ENCODE results near the gene COL5A2.

DNA sequence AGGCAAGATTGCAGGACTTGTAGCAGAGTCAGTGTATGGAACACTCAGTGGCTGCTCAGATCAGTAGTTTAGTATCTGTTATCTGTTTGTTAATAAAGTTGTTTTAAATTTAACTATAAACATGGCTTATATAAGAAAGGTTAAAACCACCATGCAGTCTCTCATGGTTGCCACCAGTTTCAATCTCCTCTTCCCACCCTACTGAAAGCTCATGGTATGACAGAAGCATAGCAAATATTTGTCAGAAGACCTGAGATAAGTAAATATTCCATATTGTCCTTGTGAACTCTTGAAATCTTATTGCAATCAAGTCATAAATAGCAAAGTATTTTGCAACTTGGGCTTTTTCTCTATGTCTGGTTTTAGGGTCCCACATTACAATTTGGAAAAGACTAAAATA, 2.1 kb upstream of the COL5A2 start:
- TF ChIP-seq, protein P1, sequence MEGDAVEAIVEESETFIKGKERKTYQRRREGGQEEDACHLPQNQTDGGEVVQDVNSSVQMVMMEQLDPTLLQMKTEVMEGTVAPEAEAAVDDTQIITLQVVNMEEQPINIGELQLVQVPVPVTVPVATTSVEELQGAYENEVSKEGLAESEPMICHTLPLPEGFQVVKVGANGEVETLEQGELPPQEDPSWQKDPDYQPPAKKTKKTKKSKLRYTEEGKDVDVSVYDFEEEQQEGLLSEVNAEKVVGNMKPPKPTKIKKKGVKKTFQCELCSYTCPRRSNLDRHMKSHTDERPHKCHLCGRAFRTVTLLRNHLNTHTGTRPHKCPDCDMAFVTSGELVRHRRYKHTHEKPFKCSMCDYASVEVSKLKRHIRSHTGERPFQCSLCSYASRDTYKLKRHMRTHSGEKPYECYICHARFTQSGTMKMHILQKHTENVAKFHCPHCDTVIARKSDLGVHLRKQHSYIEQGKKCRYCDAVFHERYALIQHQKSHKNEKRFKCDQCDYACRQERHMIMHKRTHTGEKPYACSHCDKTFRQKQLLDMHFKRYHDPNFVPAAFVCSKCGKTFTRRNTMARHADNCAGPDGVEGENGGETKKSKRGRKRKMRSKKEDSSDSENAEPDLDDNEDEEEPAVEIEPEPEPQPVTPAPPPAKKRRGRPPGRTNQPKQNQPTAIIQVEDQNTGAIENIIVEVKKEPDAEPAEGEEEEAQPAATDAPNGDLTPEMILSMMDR (optimal IDR thresholded peaks at IDR 0.05 in 1 of 3, IDR thresholded peaks at IDR 0.05 in 1 of 3, conservative IDR thresholded peaks at IDR 0.05 in 1 of 3; ENCODE audit: extremely low read depth in 1 of 3, insufficient read depth in 2 of 3, low read length in 3 of 3) = no peak
- TF ChIP-seq EZH2 (IDR thresholded peaks at IDR 0.05; ENCODE audit: low read length) = no peak
